Trophoblast cell (in vitro differentiated cells and primary cell): ENCODE results near the gene TNIK.

Experiments used
- DNase-seq, 2 donors: peaks; one replicate each; pipeline ENCODE4 v3.0.0-alpha.2; 2016
- H2AFZ ChIP-seq: 2 replicates; pipeline ENCODE4 v1.6.1; 2013; ENCODE audit warnings: low read length, moderate library complexity, mild to moderate bottlenecking; ENCODE audit not compliant: insufficient read depth, poor library complexity
- H2AK5ac ChIP-seq: 2 replicates; pipeline ENCODE4 v1.6.1; 2013; ENCODE audit warnings: mild to moderate bottlenecking, low read length
- H2BK120ac ChIP-seq: 2 replicates; pipeline ENCODE4 v1.6.1; 2013; ENCODE audit warnings: low read length, mild to moderate bottlenecking, moderate library complexity; ENCODE audit not compliant: insufficient read depth, poor library complexity
- H2BK12ac ChIP-seq: 2 replicates; pipeline ENCODE4 v1.6.1; 2013; ENCODE audit warnings: mild to moderate bottlenecking, low read length, moderate library complexity
- H2BK5ac ChIP-seq: 2 replicates; pipeline ENCODE4 v1.6.1; 2013; ENCODE audit warnings: low read length, low read depth, moderate library complexity, mild to moderate bottlenecking; ENCODE audit not compliant: poor library complexity
- H3K14ac ChIP-seq: 2 replicates; pipeline ENCODE4 v1.6.1; 2013; ENCODE audit warnings: mild to moderate bottlenecking, low read length
- H3K18ac ChIP-seq: 2 replicates; pipeline ENCODE4 v1.6.1; 2013; ENCODE audit warnings: mild to moderate bottlenecking, low read length
- H3K23ac ChIP-seq: 2 replicates; pipeline ENCODE4 v1.6.1; 2013; ENCODE audit warnings: low read length
- H3K27ac ChIP-seq: 2 replicates; pipeline ENCODE4 v1.5.1; 2013; ENCODE audit warnings: low read depth, mild to moderate bottlenecking, inconsistent platforms, low read length, moderate library complexity
- H3K27me3 ChIP-seq: 2 replicates; pipeline ENCODE4 v1.6.1; 2013; ENCODE audit warnings: inconsistent platforms, mild to moderate bottlenecking, low read length, moderate library complexity; ENCODE audit not compliant: insufficient read depth
- H3K36me3 ChIP-seq, 2 experiments: 1 replicate in 1 of 2; 2 replicates in 1 of 2; pipeline ENCODE4 v1.6.1; 2013; ENCODE audit warnings: low read length in 2 of 2, mild to moderate bottlenecking in 2 of 2, moderate library complexity in 1 of 2; ENCODE audit not compliant: insufficient read depth in 2 of 2, control insufficient read depth in 1 of 2
- H3K4ac ChIP-seq: 2 replicates; pipeline ENCODE4 v1.6.1; 2013; ENCODE audit warnings: low read depth, mild to moderate bottlenecking, low read length, moderate library complexity
- H3K4me1 ChIP-seq, 2 experiments: 1 replicate in 1 of 2; 2 replicates in 1 of 2; pipeline ENCODE4 v1.6.1; 2013; ENCODE audit warnings: low read length in 2 of 2, mild to moderate bottlenecking in 2 of 2, moderate library complexity in 1 of 2; ENCODE audit not compliant: insufficient read depth in 2 of 2, control insufficient read depth in 1 of 2
- H3K4me2 ChIP-seq: 2 replicates; pipeline ENCODE4 v1.6.1; 2013; ENCODE audit warnings: inconsistent platforms, mild to moderate bottlenecking, low read length, moderate library complexity
- H3K4me3 ChIP-seq: 2 replicates; pipeline ENCODE4 v1.5.1; 2013; ENCODE audit warnings: mild to moderate bottlenecking, low read depth, low read length, inconsistent platforms
- H3K79me1 ChIP-seq: one replicate; pipeline ENCODE4 v1.6.1; 2013; ENCODE audit warnings: low read length
- H3K79me2 ChIP-seq: 2 replicates; pipeline ENCODE4 v1.6.1; 2013; ENCODE audit warnings: low read length, mild to moderate bottlenecking; ENCODE audit not compliant: control insufficient read depth, insufficient read depth, poor library complexity
- H3K9ac ChIP-seq: 2 replicates; pipeline ENCODE4 v1.6.1; 2013; ENCODE audit warnings: mild to moderate bottlenecking, low read length
- H3K9me3 ChIP-seq: 2 replicates; pipeline ENCODE4 v1.6.1; 2013; ENCODE audit warnings: low read depth, mild to moderate bottlenecking, control low read depth, inconsistent platforms, low read length; ENCODE audit not compliant: insufficient read depth
- H4K12ac ChIP-seq: 2 replicates; pipeline ENCODE4 v1.6.1; 2013; ENCODE audit warnings: low read depth, mild to moderate bottlenecking, low read length, moderate library complexity
- H4K8ac ChIP-seq: 2 replicates; pipeline ENCODE4 v1.6.1; 2013; ENCODE audit warnings: low read depth, mild to moderate bottlenecking, low read length, moderate library complexity
- H4K91ac ChIP-seq: one replicate; pipeline ENCODE4 v1.6.1; 2013; ENCODE audit warnings: low read depth, mild to moderate bottlenecking, low read length, moderate library complexity
- WGBS: extraction: QIAGEN DNeasy Blood & Tissue Kit; methylation state at CpG from one replicate; pipeline ENCODE4 v1.1.7; 2013; ENCODE audit warnings: missing lambda C conversion rate; ENCODE audit not compliant: insufficient read length, insufficient coverage; ENCODE audit errors: extremely low coverage; 5-methylcytosine and 5-hydroxymethylcytosine counted together

TNIK gene

DNA sequence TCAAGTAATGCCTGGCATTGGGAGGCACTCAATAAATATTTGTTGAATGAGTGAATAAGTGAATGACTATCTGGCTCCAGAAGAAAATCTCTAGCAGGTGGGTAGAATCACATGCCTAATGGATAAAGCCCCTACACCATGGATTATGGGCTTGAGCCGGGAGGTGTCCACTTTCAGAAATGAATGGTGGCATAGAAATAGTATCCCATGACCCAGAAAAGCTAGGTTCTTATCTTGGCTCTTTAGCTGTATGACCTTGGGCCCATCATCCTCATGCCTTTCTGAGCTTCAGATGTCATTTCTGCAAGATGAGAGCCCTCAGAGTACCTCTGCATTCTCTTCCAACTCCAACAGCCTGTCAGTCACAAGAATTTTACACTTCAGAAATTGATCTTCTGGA lies 37.3 kb upstream of the TNIK start:
- H3K18ac ChIP-seq = no peak overlapping the region
- H2AFZ ChIP-seq = no peak overlapping the region
- no peak overlapping the region for H2BK120ac ChIP-seq
- no peak overlapping the region for H4K91ac ChIP-seq
- no peaks in the 10 kb centered on the region for H3K27me3 ChIP-seq
- H3K27ac ChIP-seq = no peak overlapping the region
- no peak overlapping the region for H3K14ac ChIP-seq
- no peaks in the 10 kb centered on the region for H3K79me2 ChIP-seq
- no peak overlapping the region for H2BK12ac ChIP-seq
- no peak overlapping the region for H3K4me3 ChIP-seq
- H2BK5ac ChIP-seq = no peak overlapping the region
- DNase-seq = no peak
- H4K8ac ChIP-seq = no peak overlapping the region
- H3K36me3 ChIP-seq = no peaks in the 10 kb centered on the region
- H3K9me3 ChIP-seq = no peaks in the 10 kb centered on the region
- H3K4ac ChIP-seq = no peak overlapping the region
- no CpG with 5 or more reads among the region's 1 CpG for WGBS
- no peak overlapping the region for H2AK5ac ChIP-seq
- no peak overlapping the region for H3K23ac ChIP-seq
- no peaks in the 10 kb centered on the region for H3K79me1 ChIP-seq
- H3K4me2 ChIP-seq = no peak overlapping the region
- no peak overlapping the region for H4K12ac ChIP-seq
- no peak overlapping the region for H3K9ac ChIP-seq
- H3K4me1 ChIP-seq = no peaks in the 10 kb centered on the region

DNA sequence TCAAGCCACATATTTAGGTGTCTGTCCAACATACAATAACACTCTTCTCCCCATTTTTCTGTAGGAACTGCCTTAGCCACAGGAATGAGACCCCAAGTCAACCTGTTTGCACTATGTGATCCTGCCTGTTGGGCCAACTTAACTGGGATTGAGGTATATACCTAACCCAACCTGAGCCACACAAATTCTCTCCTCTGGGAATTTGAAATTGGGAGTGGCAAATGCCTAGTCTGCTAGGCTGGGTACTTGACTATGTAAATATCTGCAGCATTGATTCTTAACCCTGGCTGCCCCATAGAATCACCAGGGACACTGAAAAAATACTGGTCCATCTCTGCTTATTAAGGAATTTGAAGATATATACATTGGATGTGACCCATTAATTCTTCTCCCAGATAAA lies 35.2 kb upstream of the TNIK start:
- H3K9me3 ChIP-seq = no peaks in the 10 kb centered on the region
- no peak for DNase-seq
- H4K8ac ChIP-seq = no peak overlapping the region
- no peaks in the 10 kb centered on the region for H3K79me2 ChIP-seq
- no peak overlapping the region for H4K91ac ChIP-seq
- H3K4me1 ChIP-seq = peaks cover 0 to 3% of the 10 kb centered on the region in 2 experiments
- no peak overlapping the region for H2BK5ac ChIP-seq
- no peak overlapping the region for H3K18ac ChIP-seq
- no peak overlapping the region for H3K9ac ChIP-seq
- no peak overlapping the region for H2BK12ac ChIP-seq
- H3K4me2 ChIP-seq = no peak overlapping the region
- no peaks in the 10 kb centered on the region for H3K36me3 ChIP-seq
- no peak overlapping the region for H2BK120ac ChIP-seq
- H3K27ac ChIP-seq = no peak overlapping the region
- H3K27me3 ChIP-seq = no peaks in the 10 kb centered on the region
- H2AFZ ChIP-seq = no peak overlapping the region
- no peak overlapping the region for H3K4me3 ChIP-seq
- no peak overlapping the region for H3K4ac ChIP-seq
- no peak overlapping the region for H2AK5ac ChIP-seq
- no peak overlapping the region for H3K23ac ChIP-seq
- no peak overlapping the region for H4K12ac ChIP-seq
- no peaks in the 10 kb centered on the region for H3K79me1 ChIP-seq
- no peak overlapping the region for H3K14ac ChIP-seq

DNA sequence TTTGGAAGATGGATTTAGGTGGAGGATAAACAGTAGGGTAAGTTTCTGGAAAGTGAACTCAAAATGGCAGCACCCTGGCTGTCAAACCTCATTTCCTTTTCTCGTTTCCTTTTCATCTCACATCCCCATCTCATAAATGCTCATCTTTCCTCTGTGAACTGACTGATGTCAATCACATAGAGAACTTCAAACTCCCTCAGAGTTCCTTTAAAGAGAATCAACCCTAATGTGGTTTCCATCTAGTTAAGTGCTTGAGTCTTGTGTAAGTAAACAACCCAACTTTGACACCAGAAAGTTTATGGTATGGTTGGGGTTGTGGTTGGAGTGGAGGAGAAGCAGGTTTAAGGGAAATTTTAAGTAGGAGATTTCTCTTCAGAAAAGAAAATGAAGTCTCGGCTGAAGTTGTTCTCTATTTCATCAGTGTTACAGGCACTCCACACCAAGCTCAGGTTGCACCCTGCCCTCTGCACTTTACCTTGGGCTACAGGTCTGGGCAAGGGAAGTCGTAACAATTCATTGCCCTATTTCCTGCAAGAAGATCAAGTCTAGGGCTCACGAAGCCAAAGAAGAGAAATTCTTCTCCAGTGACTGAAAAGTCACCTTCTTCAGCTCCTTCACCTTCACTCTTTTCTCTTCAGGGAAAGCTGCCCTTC lies 34.4 kb upstream of the TNIK start:
- Histone ChIP-seq H4K91ac (no peak overlapping the region), H4K12ac (no peak overlapping the region), H3K36me3 (no peaks in the 10 kb centered on the region), H3K27me3 (no peaks in the 10 kb centered on the region), H2AFZ (no peak overlapping the region), H3K23ac (no peak overlapping the region), H2BK12ac (no peak overlapping the region), H3K79me1 (no peaks in the 10 kb centered on the region), H2BK120ac (no peak overlapping the region), H3K4me1 (peaks cover 0 to 3% of the 10 kb centered on the region in 2 experiments), H3K9ac (no peak overlapping the region), H4K8ac (no peak overlapping the region), H2BK5ac (no peak overlapping the region), H3K4me3 (no peak overlapping the region), H3K27ac (no peak overlapping the region), H3K4ac (no peak overlapping the region), H3K4me2 (no peak overlapping the region), H3K9me3 (no peaks in the 10 kb centered on the region), H3K18ac (no peak overlapping the region), H3K79me2 (no peaks in the 10 kb centered on the region), H3K14ac (no peak overlapping the region), H2AK5ac (no peak overlapping the region)
- DNase-seq = no peak
- WGBS = no CpG with 5 or more reads among the region's 4 CpGs

DNA sequence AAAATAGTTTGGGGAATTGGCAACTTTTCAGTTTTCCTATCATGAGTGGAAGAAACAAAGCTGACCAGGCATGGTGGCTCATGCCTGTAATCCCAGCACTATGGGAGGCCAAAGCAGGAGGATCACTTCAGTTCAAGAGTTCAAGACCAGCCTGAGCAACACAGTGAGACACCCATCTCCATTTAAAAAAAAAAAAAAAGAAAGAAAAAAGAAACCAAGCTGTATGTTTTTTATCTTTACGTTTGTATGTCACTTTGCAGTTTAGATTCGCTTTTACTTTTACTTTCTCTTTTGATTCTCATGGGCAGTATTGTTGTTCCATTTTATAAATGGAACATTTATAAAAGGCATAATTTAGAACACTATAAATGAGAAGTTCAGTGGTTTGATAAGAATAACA lies 31.2 kb upstream of the TNIK start:
- no peak overlapping the region for H3K27ac ChIP-seq
- no peak for DNase-seq
- H2BK12ac ChIP-seq = no peak overlapping the region
- WGBS = no CpG with 5 or more reads among the region's 2 CpGs
- H4K12ac ChIP-seq = no peak overlapping the region
- H3K4me3 ChIP-seq = no peak overlapping the region
- no peak overlapping the region for H3K18ac ChIP-seq
- no peaks in the 10 kb centered on the region for H3K9me3 ChIP-seq
- no peak overlapping the region for H3K23ac ChIP-seq
- H3K9ac ChIP-seq = no peak overlapping the region
- H3K4me1 ChIP-seq = peaks cover 0 to 11% of the 10 kb centered on the region in 2 experiments
- H2AFZ ChIP-seq = no peak overlapping the region
- H3K27me3 ChIP-seq = no peaks in the 10 kb centered on the region
- no peak overlapping the region for H4K91ac ChIP-seq
- H2BK120ac ChIP-seq = no peak overlapping the region
- no peaks in the 10 kb centered on the region for H3K79me1 ChIP-seq
- no peaks in the 10 kb centered on the region for H3K79me2 ChIP-seq
- H2AK5ac ChIP-seq = no peak overlapping the region
- no peak overlapping the region for H4K8ac ChIP-seq
- no peak overlapping the region for H3K4me2 ChIP-seq
- H3K36me3 ChIP-seq = no peaks in the 10 kb centered on the region
- no peak overlapping the region for H3K14ac ChIP-seq
- no peak overlapping the region for H2BK5ac ChIP-seq
- H3K4ac ChIP-seq = no peak overlapping the region
